T1000 (cell line): ENCODE results near the gene CDH12.
"Not testable (repeated sequence)": the region's sequence is repeated elsewhere in the genome, so short reads cannot be mapped to it uniquely, and the experiment has no call there.

ENCODE experiments used
- DNase-seq: peaks from one replicate; lab custom pipeline; 2025; ENCODE audit warnings: mixed read lengths; lab: John Stamatoyannopoulos, UW

The CDH12 gene

DNA sequence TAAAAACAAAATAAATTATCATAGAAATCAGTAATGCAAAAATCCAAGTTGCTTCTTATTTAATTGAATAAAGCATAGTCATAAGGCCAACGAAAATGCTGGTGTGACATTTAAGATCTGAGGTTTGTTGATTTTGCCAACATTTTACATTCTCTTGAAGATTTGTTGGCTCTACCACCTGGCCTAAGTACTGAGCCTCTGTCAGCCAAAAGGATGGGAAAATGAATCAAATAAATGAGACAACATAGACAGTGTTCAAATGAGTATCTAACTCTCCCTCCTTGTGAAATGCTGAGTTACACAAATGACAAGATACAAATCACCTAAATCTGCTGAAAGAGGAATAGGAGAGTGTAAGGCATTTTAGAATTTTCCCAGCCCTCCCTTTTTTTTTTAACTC, 575.0 kb downstream of the CDH12 start:
- no peak for DNase-seq

DNA sequence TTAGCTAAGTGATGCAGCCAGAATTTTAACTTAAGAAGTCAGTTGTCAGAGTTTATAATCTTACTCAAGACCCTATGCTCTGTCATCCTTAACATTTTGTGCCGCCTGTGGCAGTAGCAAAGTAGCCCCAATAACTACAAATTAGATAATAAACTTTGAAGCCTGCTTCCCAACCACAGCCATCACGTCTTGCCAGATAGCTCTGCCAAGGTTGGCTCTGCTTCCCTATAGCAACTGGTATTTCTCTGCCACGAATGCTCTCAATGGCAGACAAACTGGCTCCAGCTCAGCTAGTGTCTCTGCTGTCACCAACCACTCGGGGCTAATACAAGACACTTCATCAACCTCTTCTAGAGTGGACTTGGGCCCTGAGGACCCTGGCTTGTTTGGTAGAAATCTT, 576.1 kb downstream of the CDH12 start:
- no peak for DNase-seq

DNA sequence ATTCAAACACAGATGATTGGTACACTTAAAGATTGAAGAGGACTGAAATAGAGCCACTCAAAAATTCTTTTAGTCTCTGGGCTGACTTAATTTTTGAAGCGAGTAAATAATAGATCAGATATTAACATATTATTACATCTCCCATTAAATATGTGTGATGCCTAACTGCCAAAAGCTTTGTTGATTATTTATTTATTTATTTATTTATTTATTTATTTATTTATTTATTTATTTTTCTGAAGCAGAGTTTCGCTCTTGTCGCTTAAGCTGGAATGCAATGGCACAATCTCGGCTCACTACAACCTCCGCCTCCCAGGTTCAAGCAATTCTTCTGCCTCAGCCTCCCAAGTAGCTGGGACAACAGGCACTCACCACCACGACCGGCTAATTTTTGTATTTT, 587.3 kb downstream of the CDH12 start:
- not testable (repeated sequence) for DNase-seq

DNA sequence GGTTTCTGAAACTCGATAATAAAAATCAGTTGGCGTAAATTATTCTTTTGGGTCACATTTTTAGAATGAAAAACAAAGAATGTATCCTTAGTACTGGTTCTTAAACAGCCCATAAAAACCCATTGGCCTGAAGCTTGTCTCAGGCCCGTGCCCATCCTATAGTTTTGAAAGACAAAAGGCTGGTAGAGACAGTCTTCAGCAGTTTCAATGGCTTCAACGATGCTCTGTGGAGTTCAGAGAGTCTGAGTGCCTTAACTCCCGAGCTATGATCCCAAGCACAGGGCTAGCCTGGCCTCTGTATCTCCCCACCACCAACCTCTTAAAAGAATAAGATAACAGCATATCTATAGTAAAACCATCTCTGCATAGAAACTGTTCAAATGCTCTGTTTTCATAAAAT, 595.0 kb downstream of the CDH12 start:
- no peak for DNase-seq

DNA sequence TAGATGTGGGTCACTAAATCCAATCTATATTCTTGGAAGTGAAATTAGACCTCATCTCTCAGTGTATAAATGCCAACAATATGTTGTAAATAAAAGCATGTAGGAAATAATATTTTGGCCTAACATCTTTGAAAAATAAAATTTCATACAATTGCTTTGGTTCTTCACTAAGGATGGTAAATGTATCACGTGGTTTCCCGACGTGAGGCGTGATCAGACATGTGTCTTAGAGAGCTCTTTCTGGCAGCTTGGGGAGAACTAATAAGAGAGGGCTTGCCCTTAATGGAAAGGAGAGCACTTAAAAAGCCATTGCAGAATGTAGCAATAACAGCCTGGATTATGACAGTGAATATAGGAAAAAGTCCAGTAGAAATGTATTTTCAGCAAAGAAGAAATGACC, 602.6 kb downstream of the CDH12 start:
- no peak for DNase-seq

DNA sequence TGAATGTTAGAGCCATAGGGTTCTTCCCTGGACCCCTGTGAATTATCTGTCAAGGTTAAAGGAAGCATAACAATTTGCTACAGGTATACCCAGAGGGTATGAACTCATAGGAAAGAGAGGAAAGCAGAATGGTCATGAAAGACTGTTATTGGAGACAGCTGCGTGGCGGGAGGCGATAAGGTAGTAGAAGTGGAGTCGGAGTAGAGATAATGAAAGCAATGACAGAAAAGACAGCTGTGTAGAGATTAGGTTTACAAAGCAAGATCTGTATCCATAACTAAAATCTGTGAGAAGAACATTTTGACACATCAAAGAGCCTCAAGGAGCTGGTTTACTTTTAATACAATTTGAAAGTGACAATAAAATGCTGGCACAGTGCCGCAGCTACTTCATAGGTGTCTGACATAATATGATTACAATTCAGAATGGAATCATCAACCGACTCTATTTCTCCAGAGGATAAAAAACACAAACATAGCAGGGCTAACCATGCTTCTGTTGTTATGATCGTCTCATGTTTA, 603.9 kb downstream of the CDH12 start:
- DNase-seq: no peak

DNA sequence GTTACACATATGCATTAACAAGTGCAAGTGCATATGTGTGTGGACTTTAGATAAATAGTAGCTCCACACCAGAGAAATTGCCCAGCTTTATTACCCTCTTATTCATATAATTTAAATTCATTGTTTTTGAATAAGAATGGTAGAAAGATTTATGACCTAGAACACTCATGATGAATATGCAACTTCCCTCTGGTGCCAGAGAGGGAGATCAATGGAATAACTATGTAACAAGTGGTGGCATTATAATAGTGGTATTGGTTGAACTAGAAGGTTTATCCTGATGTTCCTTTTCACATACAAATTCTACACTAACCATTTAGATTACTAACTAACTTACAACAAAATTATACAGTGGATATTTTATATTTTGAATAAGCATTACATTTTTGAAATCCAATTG, 607.4 kb downstream of the CDH12 start:
- DNase-seq: no peak

DNA sequence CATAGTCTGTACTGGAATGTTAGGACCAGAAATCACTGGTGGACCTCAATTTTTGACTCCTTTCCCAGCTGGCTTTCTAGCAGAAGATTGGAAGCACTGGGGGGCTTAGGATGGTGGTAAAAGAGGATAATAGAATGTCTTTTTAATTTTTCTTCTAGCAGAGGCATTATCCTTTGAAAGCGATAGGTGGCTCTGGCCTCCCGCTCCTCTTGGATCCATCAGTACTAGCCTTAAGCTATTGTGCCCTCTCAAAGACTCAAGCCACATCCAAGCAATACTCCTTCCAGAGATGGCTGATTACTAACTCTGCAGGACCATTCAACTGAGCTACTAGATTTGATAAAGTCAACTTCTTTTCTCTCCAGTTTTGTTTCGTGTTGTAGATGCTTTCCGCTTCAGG, 610.6 kb downstream of the CDH12 start:
- no peak for DNase-seq

DNA sequence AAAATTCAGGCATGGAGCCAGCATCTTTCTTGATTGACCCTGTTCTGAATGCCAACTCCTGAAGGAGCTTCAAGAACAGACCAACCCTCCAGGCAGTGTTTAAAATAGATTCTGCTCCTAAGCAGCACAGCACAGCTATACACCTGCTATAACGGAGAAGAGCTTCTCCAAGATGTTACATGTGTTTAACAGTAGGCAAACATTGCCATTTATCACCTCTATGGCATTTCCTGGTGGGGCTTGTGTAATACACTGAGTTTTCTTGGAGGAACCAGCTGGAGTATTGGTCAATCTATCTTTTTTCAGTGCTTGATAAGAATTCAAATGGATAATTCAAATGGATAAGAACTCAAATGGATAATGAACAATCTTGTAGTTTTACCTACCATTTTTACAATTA, 615.1 kb downstream of the CDH12 start:
- no peak for DNase-seq

DNA sequence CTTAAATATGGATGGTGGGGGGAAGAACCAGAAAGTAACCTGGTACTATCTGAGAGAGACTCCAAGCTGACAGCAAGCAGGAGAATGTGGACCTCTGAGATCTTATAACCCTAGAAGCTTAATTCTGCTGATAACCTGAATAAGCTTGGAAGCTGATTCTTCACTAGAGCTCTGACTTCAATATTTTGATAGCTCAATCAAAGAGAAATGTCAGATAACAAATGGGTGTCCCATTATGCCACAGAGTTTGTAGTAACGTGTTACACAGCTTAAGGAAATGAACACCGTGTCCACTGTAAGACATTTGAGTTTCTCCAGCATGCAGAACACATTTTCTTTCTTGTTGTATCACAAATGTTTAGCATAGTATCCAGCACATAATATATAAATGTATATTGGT, 626.7 kb downstream of the CDH12 start:
- DNase-seq: no peak

DNA sequence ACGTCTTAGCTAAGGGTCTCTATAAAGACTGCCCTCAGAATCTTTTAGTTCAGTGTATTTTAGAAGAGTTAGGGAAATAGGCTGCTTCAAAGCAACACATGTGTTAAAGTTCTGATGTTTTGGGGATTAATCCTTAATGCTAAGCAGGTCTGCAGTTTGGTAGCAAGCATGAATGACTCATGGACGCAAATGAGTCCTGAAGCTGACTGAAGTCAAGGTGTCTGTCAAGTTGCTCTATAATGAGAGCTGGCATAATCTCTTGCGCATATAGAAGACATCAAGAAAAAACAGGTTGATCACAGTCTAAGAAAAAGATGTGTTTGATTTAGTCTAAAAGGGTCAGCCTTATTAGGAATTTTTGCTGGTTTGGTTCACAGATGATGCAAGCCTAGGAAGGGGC, 630.1 kb downstream of the CDH12 start:
- DNase-seq: no peak

DNA sequence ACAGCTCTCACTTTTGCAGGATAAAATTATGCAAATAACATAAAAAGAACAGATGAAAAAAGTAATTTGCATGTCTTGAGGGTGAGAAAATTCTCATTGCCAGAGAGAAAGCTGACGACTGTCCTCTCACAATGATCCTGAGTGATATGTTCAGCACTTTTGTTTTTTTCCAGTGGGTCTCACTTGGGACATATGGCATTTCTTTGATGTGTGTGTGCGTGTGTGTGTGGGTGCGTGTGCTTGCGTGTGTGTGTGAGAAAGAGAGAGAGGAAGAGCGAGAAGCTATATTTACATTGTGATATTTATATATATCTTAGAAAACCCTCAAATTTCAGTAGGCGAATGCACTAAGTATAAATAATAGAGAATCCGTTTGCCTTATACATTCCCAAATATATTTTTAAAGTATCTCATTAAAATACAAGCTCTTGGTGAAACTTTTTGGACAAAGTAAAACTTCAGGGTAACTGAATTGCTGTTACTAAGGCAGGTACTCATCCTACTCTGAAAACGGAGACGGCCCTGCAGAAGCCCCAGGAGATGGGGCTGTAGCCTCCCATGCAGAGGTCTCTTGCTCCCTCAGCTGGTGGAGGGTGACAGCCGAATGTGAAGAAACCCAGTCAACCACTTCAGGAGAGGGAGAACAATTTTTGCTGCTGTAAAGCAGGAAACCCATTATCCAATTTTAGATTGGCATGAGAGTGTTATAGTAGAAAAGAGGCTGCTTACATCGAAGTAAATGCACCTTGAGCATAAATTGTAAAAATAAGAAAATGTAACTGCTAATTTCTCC, 639.2 kb downstream of the CDH12 start:
- DNase-seq: not testable (repeated sequence)

DNA sequence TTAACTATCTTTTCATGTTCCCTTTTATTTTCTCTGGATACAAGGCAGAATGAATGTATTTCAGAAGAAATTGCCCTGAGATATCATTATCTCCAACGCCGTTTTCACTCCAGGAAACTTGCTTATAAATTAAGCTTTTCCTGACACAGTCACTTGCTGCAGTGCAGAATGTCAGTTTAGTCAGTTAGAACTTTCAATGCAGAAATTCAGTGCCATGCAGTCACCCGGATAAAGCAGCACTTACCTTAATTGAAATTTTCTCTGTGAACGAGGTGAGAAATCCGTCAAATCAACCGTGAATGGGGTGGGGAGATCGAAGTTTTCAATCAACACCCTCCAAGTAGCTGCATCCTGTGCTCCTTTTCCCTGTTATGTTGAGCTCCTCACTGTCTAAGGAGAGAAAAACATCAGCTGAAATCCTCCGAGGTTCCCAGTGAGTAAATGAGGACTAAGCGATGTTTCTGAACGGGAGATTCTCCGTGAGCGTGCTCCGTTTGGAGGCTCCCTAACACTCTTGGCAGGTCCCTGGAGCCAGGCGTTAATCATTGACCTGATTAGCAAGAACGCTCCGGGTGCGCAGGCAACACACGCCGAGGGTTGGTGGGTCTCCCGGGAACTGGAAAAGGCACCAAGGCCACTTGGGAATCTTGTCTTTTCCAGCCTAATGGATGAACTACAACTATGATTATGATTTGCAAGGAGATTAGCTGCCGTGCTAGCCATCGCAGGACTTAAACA, 640.7 kb downstream of the CDH12 start:
- DNase-seq: not testable (repeated sequence)

DNA sequence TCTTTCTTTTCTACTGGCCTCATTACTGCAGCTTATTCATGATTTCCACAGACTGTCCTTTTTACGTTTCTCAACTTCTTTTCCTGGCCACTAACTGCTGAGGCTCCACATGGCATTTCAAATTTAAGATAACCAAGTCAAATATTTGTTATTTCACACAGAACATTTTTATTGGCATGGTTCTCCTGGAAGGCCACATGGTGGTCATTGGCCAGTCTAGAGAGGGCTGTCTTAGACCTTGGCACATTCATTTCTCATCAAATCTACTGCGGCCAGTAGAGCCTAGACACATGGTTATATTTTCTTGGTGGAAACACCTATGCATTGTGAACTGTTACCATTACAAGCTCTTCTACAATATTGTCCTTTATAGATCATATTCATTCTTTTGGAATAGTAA, 644.7 kb downstream of the CDH12 start:
- not testable (repeated sequence) for DNase-seq

DNA sequence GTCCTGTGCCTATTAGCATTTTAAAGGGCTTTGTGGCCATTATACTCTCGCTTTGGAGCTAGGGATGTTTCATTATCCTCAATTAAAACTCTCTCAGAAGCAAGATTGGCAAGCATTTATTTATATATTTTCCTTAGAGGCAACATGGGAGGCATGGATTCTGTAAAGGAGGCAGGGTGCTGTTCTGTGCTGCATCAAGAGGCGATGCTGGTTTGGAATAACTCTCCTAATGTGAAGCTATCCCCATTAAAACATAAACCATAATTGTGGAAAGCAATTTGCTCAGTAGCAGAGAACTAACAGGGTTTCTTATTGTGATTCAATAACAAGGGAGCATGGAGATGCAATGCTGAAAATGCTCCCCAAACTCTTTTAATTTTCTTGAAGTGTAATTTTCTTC, 664.5 kb downstream of the CDH12 start:
- not testable (repeated sequence) for DNase-seq

DNA sequence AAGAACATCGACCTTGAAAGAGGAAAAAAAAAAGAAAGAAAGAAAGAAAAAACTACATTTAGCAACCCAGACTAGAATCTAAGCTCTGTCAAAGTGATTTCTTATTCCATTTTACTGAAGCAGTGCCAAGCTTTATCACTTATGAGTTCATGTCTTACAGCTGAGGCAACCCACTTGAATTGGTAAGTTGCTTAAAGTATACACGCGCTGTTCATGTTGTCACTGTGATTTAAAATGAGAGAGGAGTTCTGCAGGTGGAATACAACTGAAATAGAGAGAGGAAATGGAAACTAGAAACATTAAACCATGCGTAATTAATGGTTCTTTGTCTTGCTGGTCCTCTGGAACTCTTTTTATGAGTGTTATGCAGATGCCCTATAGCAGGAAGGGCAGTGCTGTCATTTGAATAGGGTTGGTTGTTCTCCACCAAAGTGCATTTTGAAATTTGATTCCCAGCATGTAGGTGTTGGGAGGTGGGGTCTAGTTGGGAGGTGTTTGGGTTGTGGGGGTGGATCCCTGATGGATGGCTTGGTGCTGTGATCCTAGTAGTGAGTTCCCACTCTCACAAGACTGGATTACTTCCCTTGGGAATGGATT, 665.4 kb downstream of the CDH12 start:
- DNase-seq: not testable (repeated sequence)

DNA sequence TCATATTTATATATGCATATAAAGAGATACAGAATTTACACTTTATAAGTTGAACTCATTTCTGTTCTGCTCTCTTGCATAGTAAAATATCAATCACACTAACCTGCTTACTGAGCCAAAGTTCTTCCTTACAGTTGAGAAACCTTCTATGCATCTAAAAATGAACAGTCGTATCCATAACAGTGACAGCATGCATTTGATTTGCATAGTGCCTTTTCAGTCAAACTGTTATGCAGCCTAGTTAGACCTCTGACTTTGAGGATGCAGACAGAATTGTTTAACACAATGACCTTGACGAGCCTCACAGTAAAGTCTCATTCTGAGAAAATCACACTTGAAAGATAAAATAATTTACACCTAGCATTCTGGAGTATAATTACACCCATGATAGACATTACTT, 683.9 kb downstream of the CDH12 start:
- not testable (repeated sequence) for DNase-seq

DNA sequence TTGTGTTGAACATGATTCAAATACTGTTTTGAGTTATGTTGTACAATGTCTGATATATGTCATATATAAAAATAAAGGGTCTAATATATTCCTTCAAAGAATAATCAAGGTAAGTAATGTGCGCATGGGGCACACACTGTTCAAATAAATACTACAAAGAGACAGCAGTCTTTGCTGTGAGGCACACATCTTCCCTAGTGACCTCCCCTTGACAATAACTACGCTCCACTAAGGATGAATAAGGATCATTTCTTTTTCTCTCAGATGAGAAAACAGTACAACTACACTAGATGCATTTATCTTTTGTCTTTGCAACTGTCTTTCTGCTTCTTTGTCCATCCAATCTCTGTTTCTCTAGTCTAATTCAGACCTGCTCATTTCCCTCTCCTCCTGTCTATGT, 684.4 kb downstream of the CDH12 start:
- not testable (repeated sequence) for DNase-seq

DNA sequence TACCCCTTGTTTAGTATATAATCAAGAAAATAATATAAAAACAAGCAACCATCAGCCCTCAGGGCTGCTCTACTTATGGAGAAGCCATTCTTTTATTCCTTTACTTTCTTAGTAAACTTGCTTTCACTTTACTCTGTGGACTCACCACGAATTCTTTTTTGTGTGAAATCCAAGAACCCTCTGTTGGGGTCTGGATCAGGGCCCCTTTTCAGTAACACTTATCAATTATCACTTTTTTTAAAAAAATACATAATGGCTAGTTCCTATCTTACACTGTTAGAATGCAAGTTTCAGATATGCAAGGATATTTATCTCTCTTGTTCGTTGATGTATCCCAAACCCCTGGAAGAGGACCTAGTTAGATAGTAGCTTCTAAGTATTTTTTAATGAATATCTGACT, 687.2 kb downstream of the CDH12 start:
- DNase-seq: not testable (repeated sequence)

DNA sequence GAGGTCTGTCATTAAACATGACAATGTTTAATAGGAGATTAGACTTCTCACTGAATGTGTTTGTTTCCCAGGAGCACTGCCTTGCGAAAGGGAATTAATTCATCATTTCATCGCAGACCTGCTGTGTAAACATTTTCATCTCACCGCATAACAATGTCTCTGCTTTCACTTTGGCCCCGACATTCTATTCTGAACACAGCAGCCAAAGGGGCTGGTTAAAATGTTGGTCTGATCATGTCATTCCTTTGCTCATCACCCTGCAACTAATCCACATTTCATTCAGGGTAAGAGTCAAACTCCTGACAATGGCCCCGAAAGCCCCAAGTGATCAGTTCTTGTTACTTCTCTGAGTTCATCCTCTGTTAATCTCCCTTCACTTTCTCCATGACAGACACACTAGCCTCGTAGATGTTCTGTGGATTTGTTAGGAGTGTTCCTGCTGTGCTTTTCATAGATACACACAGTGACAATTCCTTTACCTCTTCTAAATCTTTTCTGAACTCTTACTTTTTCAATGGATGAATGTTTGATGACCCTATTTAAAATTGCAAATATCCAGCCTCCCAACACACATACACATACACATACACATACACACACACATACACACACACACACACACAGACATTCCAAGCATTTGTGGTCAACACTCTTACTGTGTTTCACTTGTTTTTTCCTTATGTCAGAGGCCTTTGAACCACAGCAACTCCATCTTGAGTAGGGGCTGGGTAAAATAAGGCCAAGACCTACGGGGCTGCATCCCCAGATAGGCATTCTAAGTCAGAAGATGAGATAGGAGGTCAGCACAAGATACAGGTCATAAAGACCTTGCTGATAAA, 688.0 kb downstream of the CDH12 start:
- DNase-seq: not testable (repeated sequence)

DNA sequence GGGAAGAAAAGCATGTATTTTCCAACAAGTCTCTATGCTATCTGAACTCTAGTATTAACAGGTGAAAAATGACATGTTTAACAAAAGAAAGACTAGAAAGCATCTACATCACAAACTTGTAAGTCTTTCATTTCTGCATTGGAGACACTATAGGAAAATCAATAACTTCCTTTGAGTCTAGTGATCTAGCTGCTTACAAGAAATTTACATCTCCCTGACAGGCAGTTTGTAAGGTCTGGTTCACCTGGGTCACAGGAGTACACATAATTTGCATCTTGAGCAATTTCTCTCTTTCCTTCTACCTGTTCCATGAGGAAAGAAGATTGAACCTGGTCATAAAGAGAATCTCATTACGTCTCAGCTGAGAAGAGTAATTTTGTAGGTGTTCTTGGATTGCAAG, 696.2 kb downstream of the CDH12 start:
- not testable (repeated sequence) for DNase-seq

DNA sequence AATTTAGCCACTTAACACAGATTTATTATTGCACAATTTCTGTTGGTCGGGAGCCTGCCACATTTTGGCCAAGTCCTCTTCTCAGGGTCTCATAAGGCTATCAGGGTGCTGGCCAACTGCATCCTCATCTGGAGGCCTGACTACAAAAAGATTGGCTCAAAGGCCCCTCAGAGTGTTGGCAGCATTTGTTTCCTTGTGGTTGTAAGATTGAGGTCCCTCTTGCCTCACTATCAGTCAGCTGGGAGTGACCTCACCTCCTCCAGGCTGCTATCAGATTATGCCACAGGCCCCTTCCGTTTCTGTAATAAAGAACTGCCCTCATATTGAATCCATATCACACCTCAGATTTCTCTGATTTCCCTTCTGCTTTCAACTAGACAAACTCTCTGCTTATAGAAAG, 698.4 kb downstream of the CDH12 start:
- not testable (repeated sequence) for DNase-seq
